Liver (tissue), 9 donors: Measurements from ENCODE around the gene SLIT3. TPM values are rescaled to one million over a fixed set of nuclear protein-coding genes. Genes with fewer than 3 reads are reported as not detected.

Experiments
- DNase-seq: peaks from one replicate; pipeline ENCODE4 v3.0.0-alpha.2; 2017; ENCODE audit warnings: low spot score
- H3K27ac ChIP-seq, 2 donors: one replicate each; pipeline ENCODE4 v1.7.0; 2013; ENCODE audit warnings: inconsistent platforms in 2 of 2, low read length in 2 of 2, control low read depth in 1 of 2, low read depth in 1 of 2, mild to moderate bottlenecking in 1 of 2
- H3K27me3 ChIP-seq, 4 donors: one replicate each; pipeline versions ENCODE4 v1.6.1 to v1.7.0; 2013; ENCODE audit warnings: low read length in 3 of 4, inconsistent platforms in 1 of 4, mild to moderate bottlenecking in 1 of 4, moderate library complexity in 1 of 4; ENCODE audit not compliant: control insufficient read depth in 4 of 4, insufficient read depth in 4 of 4
- H3K36me3 ChIP-seq, 4 donors: one replicate each; pipeline versions ENCODE4 v1.6.1 to v1.7.0; 2013; ENCODE audit warnings: low read length in 3 of 4, mild to moderate bottlenecking in 3 of 4, low read depth in 1 of 4, moderate library complexity in 1 of 4; ENCODE audit not compliant: control insufficient read depth in 4 of 4, insufficient read depth in 3 of 4
- H3K4me1 ChIP-seq, 4 donors: one replicate each; pipeline versions ENCODE4 v1.6.1 to v1.7.0; 2013; ENCODE audit warnings: low read length in 3 of 4, mild to moderate bottlenecking in 3 of 4, moderate library complexity in 1 of 4; ENCODE audit not compliant: control insufficient read depth in 4 of 4, insufficient read depth in 4 of 4
- H3K4me3 ChIP-seq, 3 donors: one replicate each; pipeline versions ENCODE4 v1.6.1 to v1.7.0; 2013; ENCODE audit warnings: low read length in 3 of 3, control low read depth in 1 of 3, low read depth in 1 of 3, mild to moderate bottlenecking in 1 of 3
- H3K9ac ChIP-seq, 2 donors: one replicate each; pipeline ENCODE4 v1.7.0; 2013; ENCODE audit warnings: low read length in 2 of 2, mild to moderate bottlenecking in 2 of 2, moderate library complexity in 2 of 2, control low read depth in 1 of 2, low read depth in 1 of 2
- H3K9me3 ChIP-seq, 4 donors: one replicate each; pipeline versions ENCODE4 v1.6.1 to v1.7.0; 2013; ENCODE audit warnings: low read length in 3 of 4; ENCODE audit not compliant: control insufficient read depth in 4 of 4
- ATF3 ChIP-seq: IDR thresholded peaks from 2 replicates; pipeline ENCODE4 v1.6.1; 2016; ENCODE audit warnings: antibody characterized with exemption
- EGR1 ChIP-seq, 2 donors: IDR thresholded peaks; 2 replicates each; pipeline ENCODE4 v1.6.1; 2016 to 2018; ENCODE audit warnings: antibody characterized with exemption in 2 of 2, low read depth in 2 of 2
- FOXA1 ChIP-seq: IDR thresholded peaks from 2 replicates; pipeline ENCODE4 v1.6.1; 2016; ENCODE audit warnings: antibody characterized with exemption
- FOXA2 ChIP-seq: IDR thresholded peaks from 2 replicates; pipeline ENCODE4 v1.6.1; 2016; ENCODE audit warnings: antibody characterized with exemption
- GABPA ChIP-seq, 2 donors: IDR thresholded peaks in 1 of 2; conservative IDR thresholded peaks in 1 of 2; 2 replicates each; pipeline ENCODE4 v1.6.1; 2016; ENCODE audit warnings: antibody characterized with exemption in 2 of 2, mild to moderate bottlenecking in 1 of 2, moderate library complexity in 1 of 2
- HNF4A ChIP-seq, 2 donors: conservative IDR thresholded peaks; 2 replicates each; pipeline ENCODE4 v1.6.1; 2016; ENCODE audit warnings: antibody characterized with exemption in 2 of 2, mild to moderate bottlenecking in 2 of 2
- HNF4G ChIP-seq: IDR thresholded peaks from 2 replicates; pipeline ENCODE4 v1.6.1; 2016; ENCODE audit warnings: antibody characterized with exemption
- JUND ChIP-seq, 2 donors: IDR thresholded peaks; 2 replicates each; pipeline ENCODE4 v1.6.1; 2016; ENCODE audit warnings: antibody characterized with exemption in 2 of 2
- NR2F2 ChIP-seq: IDR thresholded peaks from 2 replicates; pipeline ENCODE4 v1.6.1; 2016; ENCODE audit warnings: antibody characterized with exemption
- RAD21 ChIP-seq, 2 donors: IDR thresholded peaks; 2 replicates each; pipeline ENCODE4 v1.6.1; 2016; ENCODE audit warnings: antibody characterized with exemption in 2 of 2, mild to moderate bottlenecking in 2 of 2
- RXRA ChIP-seq, 2 donors: IDR thresholded peaks; 2 replicates each; pipeline ENCODE4 v1.6.1; 2017 to 2018; ENCODE audit warnings: antibody characterized with exemption in 2 of 2, mild to moderate bottlenecking in 1 of 2
- SP1 ChIP-seq: IDR thresholded peaks from 2 replicates; pipeline ENCODE4 v1.6.1; 2018; ENCODE audit warnings: antibody characterized with exemption, mild to moderate bottlenecking
- TAF1 ChIP-seq: conservative IDR thresholded peaks from 2 replicates; pipeline ENCODE4 v1.6.1; 2016; ENCODE audit warnings: antibody characterized with exemption, mild to moderate bottlenecking
- YY1 ChIP-seq: IDR thresholded peaks from 2 replicates; pipeline ENCODE4 v1.6.1; 2016; ENCODE audit warnings: antibody characterized with exemption, mild to moderate bottlenecking
- WGBS: extraction: QIAGEN DNeasy Blood & Tissue Kit; methylation state at CpG from one replicate; pipeline ENCODE4 v1.1.7; 2013; 5-methylcytosine and 5-hydroxymethylcytosine counted together
- polyA plus RNA-seq, 2 donors: library from polyadenylated mRNA; stranded (reverse) in 1 of 2; unstranded in 1 of 2; fragments of 200-250 nt in 1 of 2; fragments of >200 nt in 1 of 2; fragmentation: Nextera tagmentation in 1 of 2; extraction: Ambion mirVana in 1 of 2; gene quantifications; one replicate each; pipeline versions ENCODE4 v1.2.1 to v1.2.3, GENCODE V29; 2013 to 2015
- total RNA-seq, 2 donors: library from RNA; depleted of rRNA; stranded (reverse); fragments of >200 nt; gene quantifications; one replicate each; pipeline ENCODE4 v1.2.3, GENCODE V29; 2014
- TF ChIP-seq, protein P1 (sequence below): IDR thresholded peaks from 2 replicates; pipeline ENCODE4 v1.6.1; 2016; ENCODE audit warnings: antibody characterized with exemption
- TF ChIP-seq, protein P2 (sequence below): IDR thresholded peaks from 2 replicates; pipeline ENCODE4 v1.6.1; 2016; ENCODE audit warnings: antibody characterized with exemption
- TF ChIP-seq, protein P3 (sequence below): IDR thresholded peaks from 2 replicates; pipeline ENCODE4 v1.6.1; 2016; ENCODE audit warnings: antibody characterized with exemption, mild to moderate bottlenecking
- TF ChIP-seq, protein P4 (sequence below): fragments of 150-350 bp; IDR thresholded peaks from 2 replicates; pipeline ENCODE4 v1.5.1; 2017; ENCODE audit warnings: improper control_type of control experiment, low read depth, low read length; ENCODE audit not compliant: missing input control
- donor health status: healthy.
- donor health status: healthy.
- donor health status: healthy.
- donor health status: healthy.
- donor health status: healthy.

Gene SLIT3
- total and polyA plus RNA-seq, 4 donors: 0.61 to 1.3 (median 0.91) TPM

- Histone ChIP-seq H3K27ac (no peak overlapping the region), H3K27me3 (peaks cover 0 to 9% (median 0%) of the 10 kb centered on the region in 4 donors), H3K4me3 (no peak overlapping the region), H3K9me3 (no peaks in the 10 kb centered on the region), H3K4me1 (no peaks in the 10 kb centered on the region), H3K9ac (no peak overlapping the region), H3K36me3 (no peaks in the 10 kb centered on the region)
- TF ChIP-seq TAF1 (no peak), JUND (IDR thresholded peaks at IDR 0.05) (no peak), GABPA (IDR thresholded peaks at IDR 0.05 in 1 of 2, conservative IDR thresholded peaks at IDR 0.05 in 1 of 2) (no peak), ATF3 (no peak), HNF4A (conservative IDR thresholded peaks at IDR 0.05) (no peak), YY1 (no peak), EGR1 (IDR thresholded peaks at IDR 0.05; ENCODE audit: low read depth in 2 of 2) (no peak), FOXA2 (no peak), NR2F2 (no peak), HNF4G (no peak), SP1 (no peak), FOXA1 (no peak), RAD21 (IDR thresholded peaks at IDR 0.05) (no peak), RXRA (IDR thresholded peaks at IDR 0.05) (no peak)
- TF ChIP-seq, protein P1, sequence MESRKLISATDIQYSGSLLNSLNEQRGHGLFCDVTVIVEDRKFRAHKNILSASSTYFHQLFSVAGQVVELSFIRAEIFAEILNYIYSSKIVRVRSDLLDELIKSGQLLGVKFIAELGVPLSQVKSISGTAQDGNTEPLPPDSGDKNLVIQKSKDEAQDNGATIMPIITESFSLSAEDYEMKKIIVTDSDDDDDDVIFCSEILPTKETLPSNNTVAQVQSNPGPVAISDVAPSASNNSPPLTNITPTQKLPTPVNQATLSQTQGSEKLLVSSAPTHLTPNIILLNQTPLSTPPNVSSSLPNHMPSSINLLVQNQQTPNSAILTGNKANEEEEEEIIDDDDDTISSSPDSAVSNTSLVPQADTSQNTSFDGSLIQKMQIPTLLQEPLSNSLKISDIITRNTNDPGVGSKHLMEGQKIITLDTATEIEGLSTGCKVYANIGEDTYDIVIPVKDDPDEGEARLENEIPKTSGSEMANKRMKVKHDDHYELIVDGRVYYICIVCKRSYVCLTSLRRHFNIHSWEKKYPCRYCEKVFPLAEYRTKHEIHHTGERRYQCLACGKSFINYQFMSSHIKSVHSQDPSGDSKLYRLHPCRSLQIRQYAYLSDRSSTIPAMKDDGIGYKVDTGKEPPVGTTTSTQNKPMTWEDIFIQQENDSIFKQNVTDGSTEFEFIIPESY: no peak
- TF ChIP-seq, protein P2, sequence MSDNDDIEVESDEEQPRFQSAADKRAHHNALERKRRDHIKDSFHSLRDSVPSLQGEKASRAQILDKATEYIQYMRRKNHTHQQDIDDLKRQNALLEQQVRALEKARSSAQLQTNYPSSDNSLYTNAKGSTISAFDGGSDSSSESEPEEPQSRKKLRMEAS: no peak
- TF ChIP-seq, protein P3, sequence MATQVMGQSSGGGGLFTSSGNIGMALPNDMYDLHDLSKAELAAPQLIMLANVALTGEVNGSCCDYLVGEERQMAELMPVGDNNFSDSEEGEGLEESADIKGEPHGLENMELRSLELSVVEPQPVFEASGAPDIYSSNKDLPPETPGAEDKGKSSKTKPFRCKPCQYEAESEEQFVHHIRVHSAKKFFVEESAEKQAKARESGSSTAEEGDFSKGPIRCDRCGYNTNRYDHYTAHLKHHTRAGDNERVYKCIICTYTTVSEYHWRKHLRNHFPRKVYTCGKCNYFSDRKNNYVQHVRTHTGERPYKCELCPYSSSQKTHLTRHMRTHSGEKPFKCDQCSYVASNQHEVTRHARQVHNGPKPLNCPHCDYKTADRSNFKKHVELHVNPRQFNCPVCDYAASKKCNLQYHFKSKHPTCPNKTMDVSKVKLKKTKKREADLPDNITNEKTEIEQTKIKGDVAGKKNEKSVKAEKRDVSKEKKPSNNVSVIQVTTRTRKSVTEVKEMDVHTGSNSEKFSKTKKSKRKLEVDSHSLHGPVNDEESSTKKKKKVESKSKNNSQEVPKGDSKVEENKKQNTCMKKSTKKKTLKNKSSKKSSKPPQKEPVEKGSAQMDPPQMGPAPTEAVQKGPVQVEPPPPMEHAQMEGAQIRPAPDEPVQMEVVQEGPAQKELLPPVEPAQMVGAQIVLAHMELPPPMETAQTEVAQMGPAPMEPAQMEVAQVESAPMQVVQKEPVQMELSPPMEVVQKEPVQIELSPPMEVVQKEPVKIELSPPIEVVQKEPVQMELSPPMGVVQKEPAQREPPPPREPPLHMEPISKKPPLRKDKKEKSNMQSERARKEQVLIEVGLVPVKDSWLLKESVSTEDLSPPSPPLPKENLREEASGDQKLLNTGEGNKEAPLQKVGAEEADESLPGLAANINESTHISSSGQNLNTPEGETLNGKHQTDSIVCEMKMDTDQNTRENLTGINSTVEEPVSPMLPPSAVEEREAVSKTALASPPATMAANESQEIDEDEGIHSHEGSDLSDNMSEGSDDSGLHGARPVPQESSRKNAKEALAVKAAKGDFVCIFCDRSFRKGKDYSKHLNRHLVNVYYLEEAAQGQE: no peak
- TF ChIP-seq, protein P4, sequence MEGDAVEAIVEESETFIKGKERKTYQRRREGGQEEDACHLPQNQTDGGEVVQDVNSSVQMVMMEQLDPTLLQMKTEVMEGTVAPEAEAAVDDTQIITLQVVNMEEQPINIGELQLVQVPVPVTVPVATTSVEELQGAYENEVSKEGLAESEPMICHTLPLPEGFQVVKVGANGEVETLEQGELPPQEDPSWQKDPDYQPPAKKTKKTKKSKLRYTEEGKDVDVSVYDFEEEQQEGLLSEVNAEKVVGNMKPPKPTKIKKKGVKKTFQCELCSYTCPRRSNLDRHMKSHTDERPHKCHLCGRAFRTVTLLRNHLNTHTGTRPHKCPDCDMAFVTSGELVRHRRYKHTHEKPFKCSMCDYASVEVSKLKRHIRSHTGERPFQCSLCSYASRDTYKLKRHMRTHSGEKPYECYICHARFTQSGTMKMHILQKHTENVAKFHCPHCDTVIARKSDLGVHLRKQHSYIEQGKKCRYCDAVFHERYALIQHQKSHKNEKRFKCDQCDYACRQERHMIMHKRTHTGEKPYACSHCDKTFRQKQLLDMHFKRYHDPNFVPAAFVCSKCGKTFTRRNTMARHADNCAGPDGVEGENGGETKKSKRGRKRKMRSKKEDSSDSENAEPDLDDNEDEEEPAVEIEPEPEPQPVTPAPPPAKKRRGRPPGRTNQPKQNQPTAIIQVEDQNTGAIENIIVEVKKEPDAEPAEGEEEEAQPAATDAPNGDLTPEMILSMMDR: no peak
- WGBS: 67% methylated on average over 1 of the region's 1 CpG
- no peak for DNase-seq
These were observed 42.5 kb downstream of the SLIT3 start for GRCh38 chr5:169258372-169259000.
